Peyer's patch (tissue), 4 donors: Measurements from ENCODE around the gene MYO7A.

ENCODE experiments used
- CTCF ChIP-seq, 6 experiments: fragments of 450-650 bp in 4 of 6; fragments of 200-600 bp in 2 of 6; sonication (generic) in 1 of 6; IDR thresholded peaks; one replicate each; pipeline ENCODE4 v1.5.1; 2017 to 2019; ENCODE audit warnings: antibody characterized with exemption in 6 of 6, mild to moderate bottlenecking in 3 of 6, moderate library complexity in 1 of 6
- POLR2A ChIP-seq, 2 donors: fragments of 450-650 bp; IDR thresholded peaks; one replicate each; pipeline ENCODE4 v1.5.1; 2017; ENCODE audit warnings: antibody characterized with exemption in 2 of 2, mild to moderate bottlenecking in 2 of 2, moderate library complexity in 2 of 2

- TF ChIP-seq CTCF (IDR thresholded peaks at IDR 0.05) (no peak), POLR2A (IDR thresholded peaks at IDR 0.05) (no peak)
Observed at GRCh38 chr11:77196961-77197360, 68.9 kb downstream of the MYO7A start.
